Esophagus squamous epithelium (tissue), 5 donors: ENCODE results near the gene IZUMO1R. TPM values are rescaled to one million over a fixed set of nuclear protein-coding genes. Genes with fewer than 3 reads are reported as not detected.

Experiments
- DNase-seq: peaks from one replicate; lab custom pipeline; 2025; lab: John Stamatoyannopoulos, UW
- H3K27ac ChIP-seq, 4 donors: fragments of 200-600 bp; sonication (generic); one replicate each; pipeline ENCODE4 v1.5.1; 2016 to 2019; ENCODE audit warnings: mild to moderate bottlenecking in 1 of 4
- H3K27me3 ChIP-seq, 4 donors: fragments of 200-600 bp; sonication (generic); 1 replicate in 3 of 4; 2 replicates in 1 of 4; pipeline versions ENCODE4 v1.5.1 to v1.6.0; 2017 to 2021; ENCODE audit warnings: antibody characterized with exemption in 1 of 4
- H3K36me3 ChIP-seq, 3 donors: fragments of 200-600 bp; sonication (generic); one replicate each; pipeline ENCODE4 v1.5.1; 2016 to 2019
- H3K4me1 ChIP-seq, 3 donors: fragments of 200-600 bp; sonication (generic); one replicate each; pipeline ENCODE4 v1.5.1; 2017 to 2019
- H3K4me3 ChIP-seq, 4 donors: fragments of 200-600 bp; sonication (generic); 1 replicate in 3 of 4; 2 replicates in 1 of 4; pipeline ENCODE4 v1.5.1; 2016 to 2019; ENCODE audit warnings: mild to moderate bottlenecking in 2 of 4, moderate library complexity in 1 of 4
- H3K9me3 ChIP-seq, 3 donors: fragments of 200-600 bp; sonication (generic); one replicate each; pipeline ENCODE4 v1.5.1; 2016 to 2019
- CTCF ChIP-seq, 6 experiments: fragments of 450-650 bp in 4 of 6; fragments of 200-600 bp in 2 of 6; sonication (generic) in 2 of 6; IDR thresholded peaks; one replicate each; pipeline ENCODE4 v1.5.1; 2016 to 2019; ENCODE audit warnings: antibody characterized with exemption in 6 of 6, mild to moderate bottlenecking in 4 of 6, moderate library complexity in 4 of 6
- POLR2A ChIP-seq, 4 donors: fragments of 450-650 bp; IDR thresholded peaks; one replicate each; pipeline ENCODE4 v1.6.1; 2017; ENCODE audit warnings: antibody characterized with exemption in 4 of 4, mild to moderate bottlenecking in 4 of 4, moderate library complexity in 3 of 4
- WGBS, 2 donors: methylation state at CpG; one replicate each; pipeline ENCODE4 v1.1.5; 2018; 5-methylcytosine and 5-hydroxymethylcytosine counted together
- intact Hi-C: fragments of 100-400 bp; cut with DNase I; formaldehyde crosslinking; loops from one replicate; pipeline ENCODE4 v1.15.0; 2022
- total RNA-seq, 4 donors: library from RNA; depleted of rRNA; stranded (reverse); fragments of >200 nt; gene quantifications; one replicate each; pipeline ENCODE4 v1.1.0, GENCODE V29; 2016
- donor health status: DM: yes; HTN: yes; CAD: no.

IZUMO1R gene
- total RNA-seq, 4 donors from 2014 or later, result not detected

GRCh38 chr11:94302776-94303175 is 1.6 kb upstream of the IZUMO1R start:
- Histone ChIP-seq H3K36me3 (no peaks in the 10 kb centered on the region), H3K9me3 (no peaks in the 10 kb centered on the region), H3K27me3 (no peaks in the 10 kb centered on the region), H3K4me3 (no peak overlapping the region), H3K4me1 (peaks cover 0 to 13% (median 0%) of the 10 kb centered on the region in 3 donors), H3K27ac (no peak overlapping the region)
- no peak for DNase-seq
- no peak for TF ChIP-seq CTCF (IDR thresholded peaks at IDR 0.05)
- TF ChIP-seq POLR2A (IDR thresholded peaks at IDR 0.05), result no peak
- intact Hi-C loops, result no loop called here
- 45 to 67% methylated on average over 5 of the region's 5 CpGs for WGBS, 2 donors

DNA sequence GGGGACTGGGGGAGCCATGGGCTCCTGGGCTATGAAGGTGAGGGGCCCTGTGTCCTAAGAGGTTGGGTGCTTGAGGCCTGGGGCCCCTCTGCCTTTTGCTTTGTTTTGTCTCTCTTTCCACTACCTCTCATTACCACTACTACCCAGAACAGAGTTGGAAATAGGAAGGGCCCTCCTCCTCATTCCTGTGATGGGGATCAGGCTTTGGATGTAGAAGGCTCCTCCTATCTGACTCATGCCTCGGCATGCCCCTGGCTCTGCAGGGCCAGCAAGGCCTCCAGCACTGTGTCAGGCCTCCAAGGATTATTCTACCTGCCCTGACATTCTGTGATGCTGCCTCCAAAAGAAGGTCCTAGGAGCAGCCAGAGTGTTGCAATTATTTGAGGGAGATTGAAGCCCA is 766 bp downstream of the IZUMO1R start:
- no peak for DNase-seq
- no peak for TF ChIP-seq POLR2A (IDR thresholded peaks at IDR 0.05)
- TF ChIP-seq CTCF (IDR thresholded peaks at IDR 0.05), result no peak
- no peaks in the 10 kb centered on the region for H3K27me3 ChIP-seq
- H3K4me3 ChIP-seq, result no peak overlapping the region
- H3K36me3 ChIP-seq, result no peaks in the 10 kb centered on the region
- no peak overlapping the region for H3K27ac ChIP-seq
- peaks cover 0 to 13% (median 0%) of the 10 kb centered on the region in 3 donors for H3K4me1 ChIP-seq
- intact Hi-C loops, result no loop called here
- H3K9me3 ChIP-seq, result no peaks in the 10 kb centered on the region
- 11 to 40% methylated on average over 1 of the region's 1 CpG for WGBS, 2 donors

GRCh38 chr11:94307101-94307791 is 2.9 kb downstream of the IZUMO1R start:
- H3K9me3 ChIP-seq, result no peaks in the 10 kb centered on the region
- 89% methylated on average over 12 to 14 of the region's 14 CpGs for WGBS, 2 donors
- H3K27me3 ChIP-seq, result peaks cover 0 to under 1% (median 0%) of the 10 kb centered on the region in 4 donors
- H3K4me3 ChIP-seq, result no peak overlapping the region
- H3K27ac ChIP-seq, result no peak overlapping the region
- intact Hi-C loops, result no loop called here
- H3K4me1 ChIP-seq, result peaks cover 0 to 13% (median 0%) of the 10 kb centered on the region in 3 donors
- H3K36me3 ChIP-seq, result no peaks in the 10 kb centered on the region
- no peak for DNase-seq
- TF ChIP-seq CTCF (IDR thresholded peaks at IDR 0.05), result no peak
- TF ChIP-seq POLR2A (IDR thresholded peaks at IDR 0.05), result no peak

DNA sequence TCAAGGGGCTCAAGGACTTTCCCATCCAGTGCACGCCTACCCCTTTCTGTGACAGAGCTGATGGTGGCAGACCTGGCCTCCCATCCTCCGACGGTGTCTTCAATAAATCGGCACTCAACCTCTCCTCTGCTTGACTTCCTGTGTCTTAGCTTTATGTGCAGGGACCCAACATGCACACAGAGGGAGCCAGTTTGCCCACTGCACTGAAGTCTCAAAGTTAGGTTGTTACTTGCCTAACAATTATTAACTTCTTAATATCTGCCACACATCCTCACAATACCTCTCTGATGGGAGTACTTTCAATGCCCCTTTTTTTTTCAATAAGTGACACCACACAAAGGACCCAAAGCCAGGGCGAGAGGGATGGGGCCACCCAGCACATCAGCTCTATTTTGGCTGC is 3.6 kb downstream of the IZUMO1R start:
- TF ChIP-seq POLR2A (IDR thresholded peaks at IDR 0.05) (no peak), CTCF (IDR thresholded peaks at IDR 0.05) (no peak)
- H3K27me3 ChIP-seq, result peaks cover 0 to 6% (median 0%) of the 10 kb centered on the region in 4 donors
- 84 to 87% methylated on average over 4 to 5 of the region's 5 CpGs for WGBS, 2 donors
- H3K9me3 ChIP-seq, result no peaks in the 10 kb centered on the region
- H3K27ac ChIP-seq, result no peak overlapping the region
- intact Hi-C loops, result no loop called here
- no peaks in the 10 kb centered on the region for H3K36me3 ChIP-seq
- no peak for DNase-seq
- peaks cover 0 to 13% (median 0%) of the 10 kb centered on the region in 3 donors for H3K4me1 ChIP-seq
- H3K4me3 ChIP-seq, result no peak overlapping the region

GRCh38 chr11:94309757-94310156 is 5.4 kb downstream of the IZUMO1R start:
- intact Hi-C loops, result no loop called here
- DNase-seq, result no peak

More at GRCh38 chr11:94309757-94310156, 5.4 kb downstream of the IZUMO1R start:
- no peak for TF ChIP-seq CTCF (IDR thresholded peaks at IDR 0.05)
- no peak for TF ChIP-seq POLR2A (IDR thresholded peaks at IDR 0.05)
- 27 to 38% methylated on average over 1 of the region's 1 CpG for WGBS, 2 donors
- H3K4me1 ChIP-seq, result peaks cover 0 to 5% (median 0%) of the 10 kb centered on the region in 3 donors
- H3K4me3 ChIP-seq, result no peak overlapping the region
- H3K9me3 ChIP-seq, result no peaks in the 10 kb centered on the region
- H3K27me3 ChIP-seq, result peaks cover 0 to 9% (median 0%) of the 10 kb centered on the region in 4 donors
- H3K27ac ChIP-seq, result no peak overlapping the region
- H3K36me3 ChIP-seq, result no peaks in the 10 kb centered on the region
